Measurements from ENCODE around the gene TCFL5.

DNA sequence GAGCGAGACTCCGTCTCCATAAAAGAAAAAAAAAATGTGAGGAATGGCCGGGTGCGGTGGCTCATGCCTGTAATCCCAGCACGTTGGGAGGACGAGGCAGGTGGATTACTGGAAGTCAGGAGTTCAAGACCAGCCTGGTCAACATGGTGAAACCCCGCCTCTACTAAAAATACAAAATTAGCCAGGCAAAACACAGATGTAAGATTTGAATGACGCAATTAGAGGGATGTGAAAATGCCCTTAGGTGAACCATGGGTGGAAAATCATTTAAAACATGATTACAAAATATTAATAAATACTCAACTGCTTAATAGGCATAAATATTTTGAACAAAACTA lies 23.9 kb downstream of the TCFL5 start:
- TF ChIP-seq, protein P1, sequence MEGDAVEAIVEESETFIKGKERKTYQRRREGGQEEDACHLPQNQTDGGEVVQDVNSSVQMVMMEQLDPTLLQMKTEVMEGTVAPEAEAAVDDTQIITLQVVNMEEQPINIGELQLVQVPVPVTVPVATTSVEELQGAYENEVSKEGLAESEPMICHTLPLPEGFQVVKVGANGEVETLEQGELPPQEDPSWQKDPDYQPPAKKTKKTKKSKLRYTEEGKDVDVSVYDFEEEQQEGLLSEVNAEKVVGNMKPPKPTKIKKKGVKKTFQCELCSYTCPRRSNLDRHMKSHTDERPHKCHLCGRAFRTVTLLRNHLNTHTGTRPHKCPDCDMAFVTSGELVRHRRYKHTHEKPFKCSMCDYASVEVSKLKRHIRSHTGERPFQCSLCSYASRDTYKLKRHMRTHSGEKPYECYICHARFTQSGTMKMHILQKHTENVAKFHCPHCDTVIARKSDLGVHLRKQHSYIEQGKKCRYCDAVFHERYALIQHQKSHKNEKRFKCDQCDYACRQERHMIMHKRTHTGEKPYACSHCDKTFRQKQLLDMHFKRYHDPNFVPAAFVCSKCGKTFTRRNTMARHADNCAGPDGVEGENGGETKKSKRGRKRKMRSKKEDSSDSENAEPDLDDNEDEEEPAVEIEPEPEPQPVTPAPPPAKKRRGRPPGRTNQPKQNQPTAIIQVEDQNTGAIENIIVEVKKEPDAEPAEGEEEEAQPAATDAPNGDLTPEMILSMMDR (IDR thresholded peaks at IDR 0.05), result no peak
- no peak for TF ChIP-seq POLR2A (IDR thresholded peaks at IDR 0.05)
